ENCODE measurements around the gene DIAPH1.

DNA sequence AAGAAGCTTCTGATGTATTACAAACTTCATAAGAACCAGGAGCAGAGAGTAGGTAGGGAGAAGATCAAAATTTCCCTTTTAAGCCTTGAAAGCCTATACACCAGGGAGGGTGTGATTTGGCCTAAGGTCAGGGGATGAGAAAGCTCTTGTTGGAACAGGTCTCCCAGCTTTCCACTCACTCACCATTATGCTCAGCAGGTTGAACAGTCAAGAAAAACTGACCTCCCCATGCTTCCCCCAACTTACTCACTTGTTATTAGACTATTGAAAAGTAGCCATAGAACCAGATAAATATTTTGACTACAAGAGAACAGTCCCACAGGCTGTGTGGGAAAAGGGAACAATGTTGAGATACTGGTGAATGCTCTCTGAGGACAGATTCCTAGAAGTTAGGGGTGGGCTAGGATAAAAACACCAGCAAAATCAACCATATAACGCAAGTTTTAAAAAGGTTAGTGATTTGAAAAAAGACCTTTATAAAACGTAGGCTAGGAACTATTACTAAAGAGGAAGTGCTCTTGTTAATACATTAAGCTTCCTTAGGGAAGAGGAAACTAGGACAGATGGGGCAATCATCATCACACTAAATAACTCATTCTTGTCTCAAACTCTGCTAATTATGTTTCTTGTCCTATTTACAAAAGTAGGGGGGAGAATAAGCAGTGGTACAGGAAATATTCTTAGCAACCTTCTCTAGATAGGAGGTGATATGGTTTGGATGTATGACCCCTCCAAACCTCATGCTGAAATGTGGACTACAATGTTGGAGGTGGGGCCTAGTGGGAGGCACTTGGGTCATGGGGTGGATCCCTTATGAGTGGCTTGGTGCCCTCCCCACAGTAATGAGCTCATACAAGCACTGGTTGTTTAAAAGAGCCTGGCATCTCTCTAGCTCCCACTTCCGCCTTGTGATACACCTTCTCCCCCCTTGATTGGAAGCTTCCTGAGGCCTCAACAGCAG is 98.9 kb downstream of the DIAPH1 start:
- TF ChIP-seq, protein P1, sequence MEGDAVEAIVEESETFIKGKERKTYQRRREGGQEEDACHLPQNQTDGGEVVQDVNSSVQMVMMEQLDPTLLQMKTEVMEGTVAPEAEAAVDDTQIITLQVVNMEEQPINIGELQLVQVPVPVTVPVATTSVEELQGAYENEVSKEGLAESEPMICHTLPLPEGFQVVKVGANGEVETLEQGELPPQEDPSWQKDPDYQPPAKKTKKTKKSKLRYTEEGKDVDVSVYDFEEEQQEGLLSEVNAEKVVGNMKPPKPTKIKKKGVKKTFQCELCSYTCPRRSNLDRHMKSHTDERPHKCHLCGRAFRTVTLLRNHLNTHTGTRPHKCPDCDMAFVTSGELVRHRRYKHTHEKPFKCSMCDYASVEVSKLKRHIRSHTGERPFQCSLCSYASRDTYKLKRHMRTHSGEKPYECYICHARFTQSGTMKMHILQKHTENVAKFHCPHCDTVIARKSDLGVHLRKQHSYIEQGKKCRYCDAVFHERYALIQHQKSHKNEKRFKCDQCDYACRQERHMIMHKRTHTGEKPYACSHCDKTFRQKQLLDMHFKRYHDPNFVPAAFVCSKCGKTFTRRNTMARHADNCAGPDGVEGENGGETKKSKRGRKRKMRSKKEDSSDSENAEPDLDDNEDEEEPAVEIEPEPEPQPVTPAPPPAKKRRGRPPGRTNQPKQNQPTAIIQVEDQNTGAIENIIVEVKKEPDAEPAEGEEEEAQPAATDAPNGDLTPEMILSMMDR (IDR thresholded peaks at IDR 0.05; ENCODE audit: low read depth, low read length, poor library complexity, severe bottlenecking): no peak
- no peak for TF ChIP-seq EZH2phosphoT487 (IDR thresholded peaks at IDR 0.05; ENCODE audit: borderline replicate concordance, low read length)

Data from DOHH2 (cell line).